Mammary microvascular endothelial cell (primary cell): ENCODE results near the gene DLG1. TPM values are rescaled to one million over a fixed set of nuclear protein-coding genes. Genes with fewer than 3 reads are reported as not detected.

ENCODE experiments used
- total RNA-seq: library from RNA; depleted of rRNA; stranded (reverse); fragments of >200 nt; gene quantifications from 2 replicates; pipeline ENCODE4 v1.2.3, GENCODE V29; 2015

The DLG1 gene
- total RNA-seq: 48.5 and 49.0 TPM in 2 replicates

GRCh38 chr3:197298341-197298944 lies at the start of gene DLG1:
TSS of gene DLG1 (minus strand) at chr3:197298612. CDS start at chr3:197297204, 1,408 bp downstream.

DNA sequence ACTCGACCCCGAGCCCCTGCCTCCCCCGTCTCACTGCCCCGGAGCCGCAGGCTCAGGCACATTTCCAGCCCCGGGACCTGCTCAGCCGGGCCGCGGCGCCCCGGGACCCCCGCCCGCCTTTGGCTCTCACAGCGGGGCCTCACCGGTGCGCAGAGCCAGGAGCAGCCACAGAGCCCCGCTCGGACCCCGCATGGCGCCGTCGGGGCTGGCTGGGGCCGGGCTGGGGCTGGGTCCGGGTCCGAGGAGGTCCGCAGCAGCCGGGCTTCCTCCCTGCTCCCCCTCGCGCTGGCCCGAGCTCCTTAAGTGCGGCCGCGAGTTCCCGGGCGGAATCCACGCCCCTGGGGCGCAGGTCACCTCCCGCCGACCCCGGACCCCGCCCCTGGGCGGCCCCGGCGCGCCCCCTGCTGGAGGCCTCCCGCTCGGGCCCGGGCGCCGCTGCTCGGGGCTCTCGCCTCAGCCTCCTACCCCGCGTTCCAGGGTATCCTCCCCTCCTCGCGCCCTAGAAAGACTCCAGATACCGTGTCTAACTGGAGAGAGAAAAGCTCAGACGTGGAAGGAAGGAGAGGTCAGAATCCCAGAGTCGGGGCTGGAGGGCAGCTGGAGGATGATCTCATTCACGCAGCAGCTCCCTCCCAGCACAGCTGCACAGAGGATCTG lies 268.8 kb downstream of the DLG1 start, which contains the start of gene MELTF:
MELTF (minus strand) TSS at position 307 of the 657 bp plus-strand sequence; CDS start at position 192, 115 bp downstream.

